ENCODE data around the gene OGDH. TPM values are rescaled to one million over a fixed set of nuclear protein-coding genes. Genes with fewer than 3 reads are reported as not detected.

OGDH gene
- total RNA-seq, 6 experiments from 2014 or later, result 77.8 to 88.2 (median 80.2) TPM

GRCh38 chr7:44646176-44646920 is 39.9 kb downstream of the OGDH start:
- DNase-seq, result no peak
- H3K9me3 Mint-ChIP-seq, result no peaks in the 10 kb centered on the region
- TF ChIP-seq, protein P1, sequence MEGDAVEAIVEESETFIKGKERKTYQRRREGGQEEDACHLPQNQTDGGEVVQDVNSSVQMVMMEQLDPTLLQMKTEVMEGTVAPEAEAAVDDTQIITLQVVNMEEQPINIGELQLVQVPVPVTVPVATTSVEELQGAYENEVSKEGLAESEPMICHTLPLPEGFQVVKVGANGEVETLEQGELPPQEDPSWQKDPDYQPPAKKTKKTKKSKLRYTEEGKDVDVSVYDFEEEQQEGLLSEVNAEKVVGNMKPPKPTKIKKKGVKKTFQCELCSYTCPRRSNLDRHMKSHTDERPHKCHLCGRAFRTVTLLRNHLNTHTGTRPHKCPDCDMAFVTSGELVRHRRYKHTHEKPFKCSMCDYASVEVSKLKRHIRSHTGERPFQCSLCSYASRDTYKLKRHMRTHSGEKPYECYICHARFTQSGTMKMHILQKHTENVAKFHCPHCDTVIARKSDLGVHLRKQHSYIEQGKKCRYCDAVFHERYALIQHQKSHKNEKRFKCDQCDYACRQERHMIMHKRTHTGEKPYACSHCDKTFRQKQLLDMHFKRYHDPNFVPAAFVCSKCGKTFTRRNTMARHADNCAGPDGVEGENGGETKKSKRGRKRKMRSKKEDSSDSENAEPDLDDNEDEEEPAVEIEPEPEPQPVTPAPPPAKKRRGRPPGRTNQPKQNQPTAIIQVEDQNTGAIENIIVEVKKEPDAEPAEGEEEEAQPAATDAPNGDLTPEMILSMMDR (IDR thresholded peaks at IDR 0.05), result no peak
- H3K4me3 Mint-ChIP-seq, result no peak overlapping the region
- H3K36me3 Mint-ChIP-seq (ENCODE audit: low read depth), result no peaks in the 10 kb centered on the region
- peaks cover 2% of the 10 kb centered on the region for H3K27me3 Mint-ChIP-seq (ENCODE audit: insufficient read depth)
- no peak overlapping the region for H3K27ac Mint-ChIP-seq
- no peaks in the 10 kb centered on the region for H3K4me1 Mint-ChIP-seq (ENCODE audit: low read depth)

- H3K36me3 Mint-ChIP-seq (ENCODE audit: low read depth), result no peaks in the 10 kb centered on the region
- TF ChIP-seq, protein P1 (IDR thresholded peaks at IDR 0.05), result no peak
- no peak overlapping the region for H3K27ac Mint-ChIP-seq
- H3K27me3 Mint-ChIP-seq (ENCODE audit: insufficient read depth), result peaks cover 2% of the 10 kb centered on the region
- DNase-seq, result no peak
- H3K9me3 Mint-ChIP-seq, result no peaks in the 10 kb centered on the region
- no peaks in the 10 kb centered on the region for H3K4me1 Mint-ChIP-seq (ENCODE audit: low read depth)
- H3K4me3 Mint-ChIP-seq, result no peak overlapping the region
Observed at GRCh38 chr7:44646921-44647636, 40.7 kb downstream of the OGDH start.

GRCh38 chr7:44647981-44648714 is 41.7 kb downstream of the OGDH start:
- Mint-ChIP-seq H3K4me3 (no peak overlapping the region), H3K36me3 (ENCODE audit: low read depth) (no peaks in the 10 kb centered on the region), H3K4me1 (ENCODE audit: low read depth) (no peaks in the 10 kb centered on the region), H3K27ac (no peak overlapping the region), H3K9me3 (no peaks in the 10 kb centered on the region), H3K27me3 (ENCODE audit: insufficient read depth) (peaks cover 2% of the 10 kb centered on the region)
- TF ChIP-seq, protein P1 (IDR thresholded peaks at IDR 0.05), result no peak
- DNase-seq, result no peak

GRCh38 chr7:44650242-44650641 is 43.8 kb downstream of the OGDH start:
- Mint-ChIP-seq H3K36me3 (ENCODE audit: low read depth) (no peaks in the 10 kb centered on the region), H3K27me3 (ENCODE audit: insufficient read depth) (peaks cover 2% of the 10 kb centered on the region; the same call in 1 of the 2 replicates), H3K4me3 (no peak overlapping the region), H3K4me1 (ENCODE audit: low read depth) (no peaks in the 10 kb centered on the region), H3K27ac (no peak overlapping the region), H3K9me3 (no peaks in the 10 kb centered on the region)
- TF ChIP-seq, protein P1 (IDR thresholded peaks at IDR 0.05), result no peak
- DNase-seq, result no peak

DNA sequence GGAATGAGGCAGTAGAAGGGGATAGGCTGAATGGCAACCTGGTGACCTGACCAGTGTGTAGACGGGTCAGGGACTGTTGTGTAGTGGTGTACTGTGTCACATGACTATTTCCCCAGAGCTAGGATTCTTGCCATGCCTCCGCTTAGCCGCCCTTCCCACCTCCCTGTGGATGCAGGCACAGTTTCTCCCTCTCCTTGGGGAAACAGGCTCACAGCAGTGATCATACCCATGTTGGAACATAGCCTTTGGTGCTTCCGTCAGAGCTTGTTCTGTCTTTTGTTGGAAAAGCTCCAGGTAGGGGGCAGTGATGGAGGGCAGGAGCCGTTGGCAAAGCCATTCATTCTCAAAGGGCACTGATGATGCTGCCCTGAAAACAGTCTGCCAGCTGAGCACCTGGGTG is 44.3 kb downstream of the OGDH start:
- Mint-ChIP-seq H3K27ac (no peak overlapping the region), H3K4me1 (ENCODE audit: low read depth) (no peaks in the 10 kb centered on the region), H3K36me3 (ENCODE audit: low read depth) (no peaks in the 10 kb centered on the region; the same call in 1 of the 2 replicates), H3K27me3 (ENCODE audit: insufficient read depth) (peaks cover 2% of the 10 kb centered on the region; the same call in 1 of the 2 replicates), H3K4me3 (no peak overlapping the region), H3K9me3 (no peaks in the 10 kb centered on the region)
- TF ChIP-seq, protein P1 (IDR thresholded peaks at IDR 0.05), result no peak
- DNase-seq, result no peak
